ENCODE results near the gene TNS1. TPM values are rescaled to one million over a fixed set of nuclear protein-coding genes. Genes with fewer than 3 reads are reported as not detected.
A peak's percentile ranks its signal among the peaks of the same experiment; 100 is the strongest.

The TNS1 gene
- total RNA-seq, 2 donors from 2014 or later = 168 to 174 TPM

DNA sequence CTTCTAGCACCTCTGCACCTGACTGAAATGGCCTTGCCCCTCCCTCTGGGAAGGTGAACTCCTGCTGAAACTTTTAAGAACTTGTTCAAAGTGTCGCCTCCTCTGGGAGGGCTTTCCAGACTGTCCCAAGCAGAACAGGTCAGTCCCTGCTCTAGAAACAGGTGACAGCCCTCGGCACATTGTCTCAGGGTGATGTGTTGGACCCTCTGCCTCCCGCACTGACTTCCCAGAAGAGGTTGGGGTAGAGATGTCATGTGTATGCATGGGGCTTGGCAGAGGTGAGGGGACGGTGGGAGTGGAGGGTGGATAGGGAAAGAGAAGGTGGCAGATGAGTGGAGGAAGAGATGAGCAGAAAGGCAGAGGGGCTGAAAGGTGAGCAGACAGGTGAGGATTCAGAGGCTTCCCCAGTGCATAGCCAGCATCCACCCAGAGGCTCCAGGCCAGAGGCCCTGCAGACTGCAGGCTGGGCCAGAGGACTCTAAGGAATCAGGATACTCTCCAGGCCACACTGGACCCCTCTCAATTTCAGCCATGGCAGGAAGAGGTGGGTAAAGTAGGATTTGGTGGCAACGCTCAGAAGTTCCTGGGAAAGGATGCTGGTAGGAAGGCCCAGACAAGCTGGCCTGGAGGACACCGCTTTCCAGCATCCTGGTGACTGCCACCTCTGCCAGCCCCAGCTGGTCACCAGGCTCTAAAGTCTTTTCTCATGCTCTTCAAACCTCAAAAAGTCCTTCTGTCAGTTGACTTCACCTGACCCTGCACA lies 24.8 kb upstream of the TNS1 start:
- Histone ChIP-seq H3K9me3 (no peaks in the 10 kb centered on the region), H3K4me3 (no peak overlapping the region), H3K27me3 (no peaks in the 10 kb centered on the region), H3K4me1 (peaks cover 36% of the 10 kb centered on the region), H3K27ac (no peak overlapping the region), H3K36me3 (replicated peaks in 1 of 2; ENCODE audit: insufficient read depth in 1 of 2, low read depth in 2 of 2) (no peaks in the 10 kb centered on the region)
- WGBS, 2 donors = 92 to 96% methylated on average over 6 of the region's 6 CpGs
- intact Hi-C loops (cut with DNase I) = no loop called here
- ATAC-seq (no peak), DNase-seq (no peak)
- TF ChIP-seq POLR2A (IDR thresholded peaks at IDR 0.05) (no peak), CTCF (IDR thresholded peaks at IDR 0.05) (no peak)

DNA sequence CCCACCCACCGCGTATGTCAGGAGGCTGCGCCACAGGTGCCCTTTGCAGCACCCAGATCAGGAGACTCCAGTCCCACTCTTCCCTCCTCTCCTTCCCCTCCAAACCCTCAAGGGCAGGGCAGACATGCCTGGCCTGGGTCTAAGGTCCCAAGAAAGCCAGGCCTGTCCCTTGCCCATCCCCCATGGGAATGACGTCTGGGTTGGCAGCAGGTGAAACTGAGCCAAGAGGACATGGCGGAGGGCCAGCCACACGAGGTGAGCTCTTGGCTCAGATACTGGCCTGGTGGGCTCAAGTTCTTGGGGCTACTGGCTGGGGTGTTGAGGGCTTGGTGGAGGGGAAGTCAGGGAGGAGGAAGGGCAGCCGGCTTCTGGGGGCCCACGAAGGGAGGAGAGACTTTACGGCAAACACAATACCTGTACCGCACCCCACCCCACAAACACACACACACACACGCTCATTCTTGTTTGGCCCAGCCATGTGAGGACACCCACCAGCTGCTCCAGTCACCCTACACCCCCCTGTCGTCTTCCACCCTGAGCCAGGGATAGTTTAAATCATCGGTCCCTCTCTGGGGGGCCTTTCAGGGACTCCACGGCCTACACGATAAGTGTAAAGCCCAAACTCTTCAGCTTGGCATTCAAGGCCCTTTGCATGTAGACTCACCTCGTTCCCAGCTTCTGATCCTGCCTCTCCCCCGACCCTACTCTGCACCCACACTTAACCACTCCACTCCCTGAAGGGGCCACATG lies 24.1 kb upstream of the TNS1 start:
- ATAC-seq (peak; percentile 96), DNase-seq (peak; percentile 94 to 98 (median 96))
- H3K27me3 ChIP-seq = no peaks in the 10 kb centered on the region
- no peak overlapping the region for H3K4me3 ChIP-seq
- H3K9me3 ChIP-seq = no peaks in the 10 kb centered on the region
- 68 to 70% methylated on average over 17 of the region's 17 CpGs for WGBS, 2 donors
- no peaks in the 10 kb centered on the region for H3K36me3 ChIP-seq (replicated peaks in 1 of 2; ENCODE audit: insufficient read depth in 1 of 2, low read depth in 2 of 2)
- TF ChIP-seq POLR2A (IDR thresholded peaks at IDR 0.05) (no peak), CTCF (IDR thresholded peaks at IDR 0.05) (no peak)
- intact Hi-C loops (cut with DNase I) = no loop called here
- H3K27ac ChIP-seq = peak overlapping the region; percentile 12 to 29 (median 26)
- peaks cover 36% of the 10 kb centered on the region for H3K4me1 ChIP-seq

- peak in 1 of 4 donors; percentile 25 for DNase-seq
Observed at GRCh38 chr2:218026244-218026643, 23.4 kb upstream of the TNS1 start.

GRCh38 chr2:218024871-218025270 lies 22.1 kb upstream of the TNS1 start:
- H3K4me1 ChIP-seq = peaks cover 36% of the 10 kb centered on the region
- WGBS, 2 donors = 94 to 95% methylated on average over 2 of the region's 2 CpGs
- no peaks in the 10 kb centered on the region for H3K36me3 ChIP-seq (replicated peaks in 1 of 2; ENCODE audit: insufficient read depth in 1 of 2, low read depth in 2 of 2)
- intact Hi-C loops (cut with DNase I) = no loop called here
- no peak overlapping the region for H3K27ac ChIP-seq
- ATAC-seq (no peak), DNase-seq (peak in 3 of 4 donors; percentile 1 to 10 (median 6))
- no peak overlapping the region for H3K4me3 ChIP-seq
- TF ChIP-seq CTCF (IDR thresholded peaks at IDR 0.05) = no peak
- TF ChIP-seq POLR2A (IDR thresholded peaks at IDR 0.05) = no peak
- H3K9me3 ChIP-seq = no peaks in the 10 kb centered on the region
- H3K27me3 ChIP-seq = no peaks in the 10 kb centered on the region

More at GRCh38 chr2:218026244-218026643, 23.4 kb upstream of the TNS1 start:
- Histone ChIP-seq H3K36me3 (replicated peaks in 1 of 2; ENCODE audit: insufficient read depth in 1 of 2, low read depth in 2 of 2) (no peaks in the 10 kb centered on the region), H3K4me1 (peaks cover 36% of the 10 kb centered on the region), H3K27me3 (no peaks in the 10 kb centered on the region), H3K27ac (peak overlapping the region; percentile 12 to 29 (median 26)), H3K9me3 (no peaks in the 10 kb centered on the region), H3K4me3 (no peak overlapping the region)
- WGBS, 2 donors = 85 to 94% methylated on average over 7 of the region's 7 CpGs
- intact Hi-C loops (cut with DNase I) = no loop called here
- no peak for TF ChIP-seq POLR2A (IDR thresholded peaks at IDR 0.05)
- TF ChIP-seq CTCF (IDR thresholded peaks at IDR 0.05) = no peak
- ATAC-seq = no peak
